SK-N-SH treated with all-trans-retinoic acid at 6 μM for 48 hours (cell line): ENCODE measurements around the gene DYRK4.

Source experiments
- ARNTL ChIP-seq: fragments of 450-650 bp; formaldehyde crosslinking; IDR thresholded peaks from 2 replicates; pipeline ENCODE4 v1.5.0; 2020; ENCODE audit warnings: low read depth, mild to moderate bottlenecking, moderate library complexity, borderline replicate concordance
- CSDC2 ChIP-seq: fragments of 250-450 bp; sonication (Bioruptor Pico); IDR thresholded peaks from 2 replicates; pipeline ENCODE4 v1.5.0; 2020; ENCODE audit warnings: mild to moderate bottlenecking, moderate library complexity
- ESRRG ChIP-seq: fragments of 250-450 bp; sonication (Bioruptor Pico); IDR thresholded peaks from 2 replicates; pipeline ENCODE4 v1.6.1; 2021; ENCODE audit warnings: mild to moderate bottlenecking
- ISL1 ChIP-seq: fragments of 250-450 bp; sonication (Bioruptor Pico); IDR thresholded peaks from 2 replicates; pipeline ENCODE4 v2.1.2; 2022; ENCODE audit warnings: mild to moderate bottlenecking, moderate library complexity
- PPARA ChIP-seq: fragments of 250-450 bp; sonication (Bioruptor Pico); IDR thresholded peaks from 2 replicates; pipeline ENCODE4 v1.5.0; 2020; ENCODE audit warnings: mild to moderate bottlenecking, borderline replicate concordance
- RARB ChIP-seq: fragments of 250-450 bp; sonication (Bioruptor Pico); IDR thresholded peaks from 2 replicates; pipeline ENCODE4 v1.8.0; 2021; ENCODE audit warnings: mild to moderate bottlenecking, moderate library complexity
- SNAI2 ChIP-seq: fragments of 250-450 bp; sonication (Bioruptor Pico); IDR thresholded peaks from 2 replicates; pipeline ENCODE4 v1.5.0; 2020; ENCODE audit warnings: mild to moderate bottlenecking, moderate library complexity
- TCF4 ChIP-seq: fragments of 250-450 bp; sonication (Bioruptor Pico); IDR thresholded peaks from 2 replicates; pipeline ENCODE4 v1.8.0; 2021; ENCODE audit warnings: mild to moderate bottlenecking, moderate library complexity, borderline replicate concordance
- TOX ChIP-seq: fragments of 250-450 bp; sonication (Bioruptor Pico); IDR thresholded peaks from 2 replicates; pipeline ENCODE4 v1.8.0; 2021; ENCODE audit warnings: mild to moderate bottlenecking, moderate library complexity, borderline replicate concordance
- ZFP3 ChIP-seq: fragments of 250-450 bp; sonication (Bioruptor Pico); IDR thresholded peaks from 2 replicates; pipeline ENCODE4 v1.5.0; 2020; ENCODE audit warnings: mild to moderate bottlenecking, moderate library complexity
- ZNF565 ChIP-seq: fragments of 450-650 bp; formaldehyde crosslinking; conservative IDR thresholded peaks from 2 replicates; pipeline ENCODE4 v1.5.0; 2020; ENCODE audit warnings: low read depth, mild to moderate bottlenecking, moderate library complexity
- ZNF70 ChIP-seq: fragments of 450-650 bp; formaldehyde crosslinking; IDR thresholded peaks from 2 replicates; pipeline ENCODE4 v1.5.0; 2020; ENCODE audit warnings: mild to moderate bottlenecking, moderate library complexity
- TF ChIP-seq, protein P1 (sequence below): fragments of 250-450 bp; sonication (Bioruptor Pico); IDR thresholded peaks from 2 replicates; pipeline ENCODE4 v1.8.0; 2020; ENCODE audit warnings: mild to moderate bottlenecking, moderate library complexity, borderline replicate concordance
- TF ChIP-seq, protein P2 (sequence below): fragments of 250-450 bp; sonication (Bioruptor Pico); IDR thresholded peaks from 2 replicates; pipeline ENCODE4 v1.5.1; 2020; ENCODE audit warnings: low read depth, mild to moderate bottlenecking, moderate library complexity

DNA sequence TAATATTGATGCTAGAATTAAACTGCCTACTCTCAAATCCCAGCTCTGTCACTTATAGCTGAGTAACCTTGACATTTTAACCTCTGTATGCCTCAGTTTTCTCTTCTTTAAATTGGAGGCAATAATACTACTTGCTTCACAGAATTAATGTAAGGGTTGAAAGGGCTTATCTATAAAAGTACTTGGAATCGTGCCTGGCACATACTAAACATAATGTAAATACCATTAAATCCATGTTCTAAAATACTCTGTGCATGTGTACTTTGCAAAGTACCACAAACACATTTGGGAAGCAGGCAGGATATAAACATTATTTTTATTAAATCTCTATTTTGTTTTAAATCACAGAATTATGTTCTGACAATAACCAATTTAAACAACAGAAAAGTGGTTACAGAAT is 41.9 kb downstream of the DYRK4 start:
- no peak for TF ChIP-seq ZFP3 (CRISPR knock-in tag)
- TF ChIP-seq SNAI2 (CRISPR knock-in tag), result no peak
- TF ChIP-seq, protein P1, sequence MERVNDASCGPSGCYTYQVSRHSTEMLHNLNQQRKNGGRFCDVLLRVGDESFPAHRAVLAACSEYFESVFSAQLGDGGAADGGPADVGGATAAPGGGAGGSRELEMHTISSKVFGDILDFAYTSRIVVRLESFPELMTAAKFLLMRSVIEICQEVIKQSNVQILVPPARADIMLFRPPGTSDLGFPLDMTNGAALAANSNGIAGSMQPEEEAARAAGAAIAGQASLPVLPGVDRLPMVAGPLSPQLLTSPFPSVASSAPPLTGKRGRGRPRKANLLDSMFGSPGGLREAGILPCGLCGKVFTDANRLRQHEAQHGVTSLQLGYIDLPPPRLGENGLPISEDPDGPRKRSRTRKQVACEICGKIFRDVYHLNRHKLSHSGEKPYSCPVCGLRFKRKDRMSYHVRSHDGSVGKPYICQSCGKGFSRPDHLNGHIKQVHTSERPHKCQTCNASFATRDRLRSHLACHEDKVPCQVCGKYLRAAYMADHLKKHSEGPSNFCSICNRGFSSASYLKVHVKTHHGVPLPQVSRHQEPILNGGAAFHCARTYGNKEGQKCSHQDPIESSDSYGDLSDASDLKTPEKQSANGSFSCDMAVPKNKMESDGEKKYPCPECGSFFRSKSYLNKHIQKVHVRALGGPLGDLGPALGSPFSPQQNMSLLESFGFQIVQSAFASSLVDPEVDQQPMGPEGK (CRISPR knock-in tag), result no peak
- no peak for TF ChIP-seq ZNF70 (CRISPR knock-in tag)
- no peak for TF ChIP-seq RARB
- TF ChIP-seq ARNTL (CRISPR knock-in tag), result no peak
- TF ChIP-seq CSDC2 (CRISPR knock-in tag), result no peak
- TF ChIP-seq ESRRG (CRISPR knock-in tag), result no peak
- TF ChIP-seq, protein P2, sequence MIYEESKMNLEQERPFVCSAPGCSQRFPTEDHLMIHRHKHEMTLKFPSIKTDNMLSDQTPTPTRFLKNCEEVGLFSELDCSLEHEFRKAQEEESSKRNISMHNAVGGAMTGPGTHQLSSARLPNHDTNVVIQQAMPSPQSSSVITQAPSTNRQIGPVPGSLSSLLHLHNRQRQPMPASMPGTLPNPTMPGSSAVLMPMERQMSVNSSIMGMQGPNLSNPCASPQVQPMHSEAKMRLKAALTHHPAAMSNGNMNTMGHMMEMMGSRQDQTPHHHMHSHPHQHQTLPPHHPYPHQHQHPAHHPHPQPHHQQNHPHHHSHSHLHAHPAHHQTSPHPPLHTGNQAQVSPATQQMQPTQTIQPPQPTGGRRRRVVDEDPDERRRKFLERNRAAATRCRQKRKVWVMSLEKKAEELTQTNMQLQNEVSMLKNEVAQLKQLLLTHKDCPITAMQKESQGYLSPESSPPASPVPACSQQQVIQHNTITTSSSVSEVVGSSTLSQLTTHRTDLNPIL (CRISPR knock-in tag), result no peak
- no peak for TF ChIP-seq TCF4 (CRISPR knock-in tag)
- no peak for TF ChIP-seq ZNF565
- no peak for TF ChIP-seq ISL1 (CRISPR knock-in tag)
- no peak for TF ChIP-seq TOX (CRISPR knock-in tag)
- TF ChIP-seq PPARA, result no peak
